HT-29 (cell line): ENCODE data around the gene ACTA1. TPM values are rescaled to one million over a fixed set of nuclear protein-coding genes. Genes with fewer than 3 reads are reported as not detected.

ENCODE experiments used
- small RNA-seq: library from RNA; depleted of rRNA; stranded (forward); fragments of <200 nt; gene quantifications from one replicate; pipeline ENCODE3, GENCODE V24; 2014
- total RNA-seq: library from RNA; depleted of rRNA; stranded (reverse); fragments of >200 nt; shearing (Covaris generic); gene quantifications from 2 replicates; pipeline ENCODE4 v1.2.3, GENCODE V29; 2014; rRNA removed

The ACTA1 gene
- total RNA-seq, 1 experiment from 2014 or later: 0.20 TPM

Small RNAs within 50 kb of the gene (small RNA-seq; reads per million reads assigned to genes)
- gene RN7SKP276 (not detected), gene RNU6-180P (not detected)

Other genes starting within 250 kb of the ACTA1 start
- 47.3 and 53.4 TPM in 2 replicates for gene RAB4A, start 163.0 kb downstream of the ACTA1 start, total RNA-seq
- gene CCSAP, start 91.0 kb downstream of the ACTA1 start, total RNA-seq: 4.3 and 6.6 TPM in 2 replicates
- 31.5 and 33.5 TPM in 2 replicates for gene NUP133, start 74.2 kb upstream of the ACTA1 start, total RNA-seq
- 10.3 and 13.5 TPM in 2 replicates for gene ABCB10, start 124.6 kb upstream of the ACTA1 start, total RNA-seq
- gene TAF5L, start 192.0 kb upstream of the ACTA1 start, total RNA-seq: 26.1 and 34.7 TPM in 2 replicates
- gene URB2, start 192.2 kb upstream of the ACTA1 start, total RNA-seq: 18.7 and 20.7 TPM in 2 replicates